ENCODE results near the gene GATAD1. TPM values are rescaled to one million over a fixed set of nuclear protein-coding genes. Genes with fewer than 3 reads are reported as not detected.
A peak's percentile ranks its signal among the peaks of the same experiment; 100 is the strongest.

GATAD1 gene
- total and polyA plus RNA-seq, 12 donors: 10.0 to 25.2 (median 14.2) TPM

DNA sequence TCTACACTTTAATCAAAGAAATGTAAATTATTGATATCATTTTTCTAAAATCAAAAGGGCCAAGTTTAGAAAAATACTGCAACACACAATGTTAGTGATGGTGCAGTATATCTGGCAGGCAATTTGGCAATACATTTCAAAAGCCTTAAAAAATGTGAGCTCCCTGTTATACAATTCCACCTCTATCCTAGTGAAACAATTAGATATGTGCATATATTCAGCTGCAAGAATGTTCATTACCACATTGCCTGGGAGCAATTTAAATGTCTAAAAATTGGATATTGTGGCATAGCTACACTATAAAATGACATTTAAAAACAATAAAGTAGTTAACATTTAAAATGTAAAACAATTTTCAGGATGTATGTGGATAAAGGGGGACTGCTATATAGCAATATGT, 40.5 kb downstream of the GATAD1 start:
- DNase-seq (no peak), ATAC-seq (no peak)
- no peak overlapping the region for H3K4me3 ChIP-seq
- peaks cover 0 to 12% (median 0%) of the 10 kb centered on the region in 9 donors for H3K4me1 ChIP-seq
- no peaks in the 10 kb centered on the region for H3K9me3 ChIP-seq
- H3K27me3 ChIP-seq: no peaks in the 10 kb centered on the region
- H3K36me3 ChIP-seq: peaks cover 0 to 90% (median 42%) of the 10 kb centered on the region in 9 donors
- H3K27ac ChIP-seq: no peak overlapping the region
- intact Hi-C loops (cut with DNase I): no loop called here
- TF ChIP-seq CTCF (IDR thresholded peaks at IDR 0.05): no peak

DNA sequence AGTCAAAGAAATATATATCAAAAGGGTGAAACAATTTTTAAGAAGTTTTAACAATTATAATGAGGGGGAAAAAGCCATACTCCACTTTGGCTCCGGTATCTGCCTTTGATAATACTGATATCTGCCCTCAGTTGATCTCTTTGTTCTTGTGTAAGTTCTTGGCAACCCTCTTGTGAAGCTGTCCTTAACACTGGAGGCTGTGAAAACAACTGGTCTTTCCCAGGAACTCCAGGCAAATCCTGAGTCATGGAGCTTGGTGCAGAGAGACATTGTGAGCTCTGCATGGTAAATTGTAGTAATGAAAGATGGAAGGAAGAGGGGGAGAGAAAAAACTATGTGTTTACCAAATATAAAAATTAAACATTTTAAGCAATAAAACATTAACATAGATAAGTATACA, 42.4 kb downstream of the GATAD1 start:
- ATAC-seq (peak; percentile 30 to 86 (median 56)), DNase-seq (no peak)
- no peak overlapping the region for H3K4me3 ChIP-seq
- no peak overlapping the region for H3K27ac ChIP-seq
- no peak for TF ChIP-seq CTCF (IDR thresholded peaks at IDR 0.05)
- WGBS, 2 donors: 52 to 55% methylated on average over 1 of the region's 1 CpG
- H3K9me3 ChIP-seq: no peaks in the 10 kb centered on the region
- intact Hi-C loops (cut with DNase I): no loop called here
- peaks cover 0 to 99% (median 53%) of the 10 kb centered on the region in 9 donors for H3K36me3 ChIP-seq
- peaks cover 0 to 12% (median 0%) of the 10 kb centered on the region in 9 donors for H3K4me1 ChIP-seq
- no peaks in the 10 kb centered on the region for H3K27me3 ChIP-seq

DNA sequence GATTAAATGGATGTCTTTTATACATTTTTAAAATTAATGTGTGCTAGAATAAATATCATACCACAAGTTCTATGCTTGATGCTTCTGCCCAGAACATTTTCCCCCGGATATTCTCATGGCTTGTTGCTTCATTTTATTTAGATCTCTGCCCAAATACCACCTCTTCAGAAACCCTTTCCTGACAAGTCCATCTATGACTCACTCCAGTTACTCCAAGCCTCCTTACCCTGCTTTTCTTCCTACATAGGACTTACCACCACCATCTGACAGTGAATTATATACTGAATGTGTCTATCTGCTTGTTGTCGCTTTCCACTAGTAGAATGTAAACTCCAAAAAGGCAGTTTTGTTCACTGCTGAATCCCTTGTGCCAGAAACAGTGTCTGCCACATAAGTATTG, 49.6 kb downstream of the GATAD1 start:
- DNase-seq: no peak
- intact Hi-C loops (cut with DNase I): no loop called here
- H3K9me3 ChIP-seq: no peaks in the 10 kb centered on the region
- H3K4me3 ChIP-seq: no peak overlapping the region
- no peak for TF ChIP-seq CTCF (IDR thresholded peaks at IDR 0.05)
- H3K36me3 ChIP-seq: peaks cover 0 to 100% (median 41%) of the 10 kb centered on the region in 9 donors
- no peaks in the 10 kb centered on the region for H3K27me3 ChIP-seq
- H3K4me1 ChIP-seq: no peaks in the 10 kb centered on the region
- no peak overlapping the region for H3K27ac ChIP-seq
- ATAC-seq: no peak
- WGBS, 2 donors: 92 to 98% methylated on average over 2 of the region's 2 CpGs

DNA sequence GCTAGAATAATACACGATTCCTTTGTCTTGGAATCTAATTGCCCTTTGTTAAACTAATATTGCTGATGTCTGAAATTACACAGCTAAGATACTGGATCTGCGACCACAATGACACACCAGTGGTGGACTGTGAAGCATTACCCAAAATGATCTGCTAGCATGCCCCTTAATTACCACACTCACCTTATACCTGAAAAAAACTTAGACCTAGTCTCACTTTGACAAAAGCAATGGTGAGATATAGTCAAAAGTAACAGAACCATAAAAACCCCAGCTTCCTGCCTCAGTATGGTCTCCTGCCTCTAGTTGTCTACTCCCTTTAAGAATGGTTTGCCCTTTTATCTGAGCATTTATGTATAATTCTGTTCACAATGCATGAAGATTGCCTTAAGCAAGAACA, 51.3 kb downstream of the GATAD1 start:
- no peak for DNase-seq
- H3K36me3 ChIP-seq: peaks cover 0 to 100% (median 34%) of the 10 kb centered on the region in 9 donors
- no peak for TF ChIP-seq CTCF (IDR thresholded peaks at IDR 0.05)
- no peaks in the 10 kb centered on the region for H3K9me3 ChIP-seq
- no peak for ATAC-seq
- no peak overlapping the region for H3K27ac ChIP-seq
- H3K27me3 ChIP-seq: no peaks in the 10 kb centered on the region
- no peak overlapping the region for H3K4me3 ChIP-seq
- intact Hi-C loops (cut with DNase I): no loop called here
- 92 to 93% methylated on average over 2 of the region's 2 CpGs for WGBS, 2 donors
- no peaks in the 10 kb centered on the region for H3K4me1 ChIP-seq
